ENCODE measurements around the gene GPN3.
"Not testable (repeated sequence)": the region's sequence is repeated elsewhere in the genome, so short reads cannot be mapped to it uniquely, and the experiment has no call there.

DNA sequence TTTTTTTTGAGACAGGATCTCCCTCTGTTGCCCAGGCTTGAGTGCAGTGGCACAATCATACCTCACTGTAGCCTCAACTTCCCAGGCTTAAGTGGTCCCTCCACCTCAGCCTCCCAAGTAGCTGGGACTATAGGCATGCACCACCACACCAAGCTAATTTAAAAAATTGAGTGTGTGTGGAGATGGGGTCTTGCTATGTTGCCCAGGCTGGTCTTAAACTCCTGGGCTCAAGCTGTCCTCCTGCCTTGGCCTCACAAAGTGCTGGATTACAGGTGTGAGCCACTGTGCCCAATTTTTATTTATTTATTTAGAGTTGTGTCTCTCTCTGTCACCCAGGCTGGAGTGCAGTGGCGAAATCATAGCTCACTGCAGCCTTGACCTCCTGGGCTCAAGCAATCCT is 47.4 kb downstream of the GPN3 start:
- TF ChIP-seq POLR2A (IDR thresholded peaks at IDR 0.05; ENCODE audit: low read depth, low read length); BHLHE40 (IDR thresholded peaks at IDR 0.05; ENCODE audit: low read depth, low read length); CEBPB (IDR thresholded peaks at IDR 0.05; ENCODE audit: low read depth, low read length); MAFK (IDR thresholded peaks at IDR 0.05; ENCODE audit: low read depth, low read length); CHD1 (IDR thresholded peaks at IDR 0.05; ENCODE audit: low read depth, low read length); SMC3 (IDR thresholded peaks at IDR 0.05; ENCODE audit: low read depth, low read length); RFX5 (IDR thresholded peaks at IDR 0.05; ENCODE audit: low read depth, low read length); RAD21 (IDR thresholded peaks at IDR 0.05; ENCODE audit: low read length); NFE2L2 (IDR thresholded peaks at IDR 0.05; ENCODE audit: low read depth, low read length); MAZ (IDR thresholded peaks at IDR 0.05; ENCODE audit: borderline replicate concordance, low read depth, low read length): not testable (repeated sequence)
- TF ChIP-seq, protein P1, sequence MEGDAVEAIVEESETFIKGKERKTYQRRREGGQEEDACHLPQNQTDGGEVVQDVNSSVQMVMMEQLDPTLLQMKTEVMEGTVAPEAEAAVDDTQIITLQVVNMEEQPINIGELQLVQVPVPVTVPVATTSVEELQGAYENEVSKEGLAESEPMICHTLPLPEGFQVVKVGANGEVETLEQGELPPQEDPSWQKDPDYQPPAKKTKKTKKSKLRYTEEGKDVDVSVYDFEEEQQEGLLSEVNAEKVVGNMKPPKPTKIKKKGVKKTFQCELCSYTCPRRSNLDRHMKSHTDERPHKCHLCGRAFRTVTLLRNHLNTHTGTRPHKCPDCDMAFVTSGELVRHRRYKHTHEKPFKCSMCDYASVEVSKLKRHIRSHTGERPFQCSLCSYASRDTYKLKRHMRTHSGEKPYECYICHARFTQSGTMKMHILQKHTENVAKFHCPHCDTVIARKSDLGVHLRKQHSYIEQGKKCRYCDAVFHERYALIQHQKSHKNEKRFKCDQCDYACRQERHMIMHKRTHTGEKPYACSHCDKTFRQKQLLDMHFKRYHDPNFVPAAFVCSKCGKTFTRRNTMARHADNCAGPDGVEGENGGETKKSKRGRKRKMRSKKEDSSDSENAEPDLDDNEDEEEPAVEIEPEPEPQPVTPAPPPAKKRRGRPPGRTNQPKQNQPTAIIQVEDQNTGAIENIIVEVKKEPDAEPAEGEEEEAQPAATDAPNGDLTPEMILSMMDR (conservative IDR thresholded peaks at IDR 0.05; ENCODE audit: low read depth, low read length): not testable (repeated sequence)
- TF ChIP-seq, protein P2, sequence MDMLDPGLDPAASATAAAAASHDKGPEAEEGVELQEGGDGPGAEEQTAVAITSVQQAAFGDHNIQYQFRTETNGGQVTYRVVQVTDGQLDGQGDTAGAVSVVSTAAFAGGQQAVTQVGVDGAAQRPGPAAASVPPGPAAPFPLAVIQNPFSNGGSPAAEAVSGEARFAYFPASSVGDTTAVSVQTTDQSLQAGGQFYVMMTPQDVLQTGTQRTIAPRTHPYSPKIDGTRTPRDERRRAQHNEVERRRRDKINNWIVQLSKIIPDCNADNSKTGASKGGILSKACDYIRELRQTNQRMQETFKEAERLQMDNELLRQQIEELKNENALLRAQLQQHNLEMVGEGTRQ (IDR thresholded peaks at IDR 0.05; ENCODE audit: low read depth, low read length): not testable (repeated sequence)

Data from IMR-90 (cell line).